ENCODE results near the gene THAP8.
A peak's percentile ranks its signal among the peaks of the same experiment; 100 is the strongest.

DNA sequence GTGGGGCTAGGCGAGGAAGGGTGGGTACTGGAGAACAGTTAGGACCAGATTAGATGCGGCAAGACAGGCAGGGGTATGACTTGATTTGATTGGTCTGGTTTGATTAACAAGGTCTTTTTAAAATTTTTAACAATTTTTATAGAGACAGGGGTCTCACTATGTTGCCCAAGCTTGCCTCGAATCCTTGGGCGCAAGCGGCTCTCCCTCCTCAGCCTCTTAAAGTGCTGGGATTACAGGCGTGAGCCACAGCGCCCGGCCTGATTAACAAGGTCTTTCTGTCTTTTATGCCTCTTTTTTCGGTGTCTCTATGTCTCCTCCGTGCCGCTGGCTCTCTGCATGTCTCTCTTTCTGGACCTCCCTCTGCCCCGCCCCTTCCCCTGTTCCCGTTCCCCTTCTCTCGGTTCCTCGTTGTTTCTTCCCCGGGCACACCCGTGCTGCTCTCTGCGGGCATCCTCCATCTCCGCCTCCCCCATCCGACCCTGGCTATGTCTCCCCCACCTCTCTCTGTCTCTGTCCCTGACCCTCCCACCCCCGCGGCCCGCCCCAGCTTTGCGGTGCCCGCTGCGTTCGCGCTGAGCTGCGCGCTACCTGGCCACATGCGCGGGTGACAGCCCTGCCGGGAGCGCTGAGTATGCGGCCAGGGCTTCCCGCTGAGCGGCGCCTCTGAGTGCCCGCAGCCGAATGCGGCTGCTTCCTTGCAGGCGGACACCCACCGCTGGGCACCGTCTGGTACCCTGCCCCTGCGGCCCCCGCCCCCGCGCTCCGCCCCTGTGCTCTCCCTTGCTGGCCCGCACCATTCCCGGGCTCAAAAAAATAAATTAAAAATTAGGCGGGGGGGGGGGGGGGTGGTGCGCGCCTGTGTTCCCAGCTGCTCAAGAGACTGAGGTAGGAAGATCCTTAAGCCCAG, 67.2 kb downstream of the THAP8 start:
- TF ChIP-seq, protein P1, sequence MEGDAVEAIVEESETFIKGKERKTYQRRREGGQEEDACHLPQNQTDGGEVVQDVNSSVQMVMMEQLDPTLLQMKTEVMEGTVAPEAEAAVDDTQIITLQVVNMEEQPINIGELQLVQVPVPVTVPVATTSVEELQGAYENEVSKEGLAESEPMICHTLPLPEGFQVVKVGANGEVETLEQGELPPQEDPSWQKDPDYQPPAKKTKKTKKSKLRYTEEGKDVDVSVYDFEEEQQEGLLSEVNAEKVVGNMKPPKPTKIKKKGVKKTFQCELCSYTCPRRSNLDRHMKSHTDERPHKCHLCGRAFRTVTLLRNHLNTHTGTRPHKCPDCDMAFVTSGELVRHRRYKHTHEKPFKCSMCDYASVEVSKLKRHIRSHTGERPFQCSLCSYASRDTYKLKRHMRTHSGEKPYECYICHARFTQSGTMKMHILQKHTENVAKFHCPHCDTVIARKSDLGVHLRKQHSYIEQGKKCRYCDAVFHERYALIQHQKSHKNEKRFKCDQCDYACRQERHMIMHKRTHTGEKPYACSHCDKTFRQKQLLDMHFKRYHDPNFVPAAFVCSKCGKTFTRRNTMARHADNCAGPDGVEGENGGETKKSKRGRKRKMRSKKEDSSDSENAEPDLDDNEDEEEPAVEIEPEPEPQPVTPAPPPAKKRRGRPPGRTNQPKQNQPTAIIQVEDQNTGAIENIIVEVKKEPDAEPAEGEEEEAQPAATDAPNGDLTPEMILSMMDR (conservative IDR thresholded peaks at IDR 0.05; ENCODE audit: low read depth, low read length) = 0 out of 2 replicates have a peak, but pooled peaks have one; percentile 15
- TF ChIP-seq EZH2 (IDR thresholded peaks at IDR 0.05; ENCODE audit: borderline replicate concordance, low read depth, low read length, poor library complexity, severe bottlenecking) = peak; percentile 38

All from A673 (cell line).